ENCODE measurements around the gene TAB2.
"Not testable (repeated sequence)": the region's sequence is repeated elsewhere in the genome, so short reads cannot be mapped to it uniquely, and the experiment has no call there.

The TAB2 gene

GRCh38 chr6:149334682-149335160 is 17.2 kb downstream of the TAB2 start:
- DNase-seq, result no peak

DNA sequence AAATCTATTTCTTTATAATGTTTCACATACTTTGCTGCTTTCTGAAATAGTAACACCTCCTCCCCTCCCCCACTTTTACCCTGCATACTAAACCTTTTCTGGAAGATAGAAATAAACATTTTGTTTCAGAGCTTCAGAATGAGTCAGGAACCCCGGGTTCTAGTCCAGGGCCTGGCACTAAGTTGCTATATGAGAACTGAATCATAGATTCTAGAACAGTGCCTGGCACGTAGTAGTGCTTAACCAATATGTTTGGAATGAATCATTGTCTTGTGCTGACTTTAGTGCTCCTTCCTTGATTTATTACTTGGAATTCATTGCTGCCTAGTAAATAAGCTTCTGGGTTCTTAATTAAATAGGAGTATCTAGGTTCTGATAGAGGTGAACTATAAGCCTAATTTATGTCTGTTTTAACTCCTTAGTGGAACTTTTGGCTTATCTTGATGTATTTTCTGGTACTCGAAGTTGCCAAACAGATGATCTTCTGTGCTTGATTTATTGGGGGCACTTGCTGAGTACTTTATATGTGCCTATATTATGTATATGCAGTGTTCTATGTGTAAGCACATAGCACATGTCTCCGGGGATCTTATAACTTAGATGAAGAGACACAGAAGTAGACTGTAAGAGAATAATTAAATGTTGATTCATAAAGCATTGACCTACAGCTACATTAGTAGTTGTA is 18.6 kb downstream of the TAB2 start:
- DNase-seq, result no peak

DNA sequence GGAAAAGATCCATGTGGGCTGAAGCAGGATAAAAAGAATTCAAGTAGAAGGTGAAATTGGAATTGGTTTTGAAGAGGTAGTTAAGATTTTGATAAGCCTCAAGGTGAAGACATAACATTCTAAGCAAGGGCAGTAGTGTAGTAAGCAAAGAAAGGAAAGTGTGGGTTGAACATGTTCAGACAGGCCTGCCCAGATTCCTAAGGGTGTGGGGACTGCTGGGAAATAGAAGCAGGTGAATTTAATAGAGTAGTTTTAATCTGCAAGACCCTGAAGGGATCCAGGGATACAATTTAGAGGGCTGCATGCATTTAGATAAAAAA is 19.1 kb downstream of the TAB2 start:
- no peak for DNase-seq

DNA sequence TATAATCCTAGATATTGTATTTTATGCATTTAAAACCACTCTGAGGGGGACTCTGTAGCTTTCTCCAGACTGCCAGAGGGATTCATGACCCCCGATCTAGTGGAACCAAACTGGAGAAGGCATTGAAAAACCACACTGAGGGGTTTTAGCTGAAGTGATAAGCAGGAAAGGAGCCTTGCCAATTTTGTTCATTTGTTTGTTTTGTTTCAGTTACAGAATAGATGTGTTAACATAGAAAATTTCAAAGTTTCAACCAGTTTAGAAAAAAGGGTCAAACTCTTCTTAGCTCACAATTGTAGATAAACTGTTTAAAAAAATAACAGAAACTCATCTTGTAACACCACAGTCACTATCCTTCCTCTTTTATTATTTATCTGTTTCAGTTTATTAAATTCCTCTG is 19.8 kb downstream of the TAB2 start:
- DNase-seq, result no peak

GRCh38 chr6:149340200-149340599 is 22.7 kb downstream of the TAB2 start:
- DNase-seq, result no peak

GRCh38 chr6:149342525-149342924 is 25.0 kb downstream of the TAB2 start:
- no peak for DNase-seq

GRCh38 chr6:149343501-149343900 is 26.0 kb downstream of the TAB2 start:
- no peak for DNase-seq

- DNase-seq, result no peak
These were observed 28.6 kb downstream of the TAB2 start for GRCh38 chr6:149346078-149346477.

GRCh38 chr6:149347067-149347466 is 29.6 kb downstream of the TAB2 start:
- DNase-seq, result no peak

GRCh38 chr6:149349279-149349678 is 31.8 kb downstream of the TAB2 start:
- DNase-seq, result not testable (repeated sequence)

DNA sequence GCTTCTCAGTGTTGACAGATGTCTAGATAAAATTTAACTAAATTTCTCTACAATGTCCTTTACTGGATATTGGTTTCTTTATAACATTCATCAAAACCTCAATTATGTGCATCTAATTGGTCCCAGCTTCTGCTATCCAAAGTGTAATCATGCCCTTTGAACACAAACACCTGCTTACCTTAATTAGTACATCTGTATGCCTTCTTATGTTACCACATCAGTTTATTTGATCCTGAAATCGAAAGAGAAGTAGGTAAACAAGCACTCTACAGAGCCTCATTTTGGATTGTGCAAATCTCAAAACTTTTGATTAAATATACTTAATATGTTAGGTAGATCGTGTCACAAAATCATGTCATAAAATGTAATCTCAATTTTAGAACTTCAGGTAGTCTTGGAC is 36.5 kb downstream of the TAB2 start:
- DNase-seq, result no peak

DNA sequence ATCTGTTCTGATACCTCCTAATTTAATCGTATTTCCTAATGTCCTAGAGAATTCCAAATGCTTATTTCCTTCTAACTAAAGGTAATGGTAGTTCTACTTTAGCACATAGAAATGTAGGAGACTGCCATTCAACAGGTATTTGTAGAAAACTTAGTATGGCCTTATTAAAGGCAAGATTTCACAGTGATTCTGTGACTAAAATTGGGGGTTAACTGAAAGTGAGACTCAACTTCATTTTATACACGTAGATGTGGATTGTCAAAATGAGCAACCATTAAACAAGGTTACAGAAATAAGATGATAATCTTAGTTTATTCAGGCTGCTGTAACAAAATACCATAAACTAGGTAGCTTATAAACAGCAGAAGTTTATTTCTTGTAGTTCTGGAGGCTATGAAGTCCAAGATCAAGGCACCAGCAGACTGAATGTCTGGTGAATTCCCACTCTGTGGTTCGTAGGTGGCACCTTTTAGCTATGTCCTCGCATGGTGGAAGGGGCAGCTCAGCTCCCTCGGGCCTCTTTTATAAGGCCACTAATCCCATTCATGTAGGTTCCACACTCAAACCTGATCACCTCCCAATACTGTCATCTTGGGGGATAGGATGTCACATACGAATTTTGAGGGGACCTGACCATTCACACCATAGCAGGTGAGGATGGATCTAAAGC is 38.7 kb downstream of the TAB2 start:
- no peak for DNase-seq

DNA sequence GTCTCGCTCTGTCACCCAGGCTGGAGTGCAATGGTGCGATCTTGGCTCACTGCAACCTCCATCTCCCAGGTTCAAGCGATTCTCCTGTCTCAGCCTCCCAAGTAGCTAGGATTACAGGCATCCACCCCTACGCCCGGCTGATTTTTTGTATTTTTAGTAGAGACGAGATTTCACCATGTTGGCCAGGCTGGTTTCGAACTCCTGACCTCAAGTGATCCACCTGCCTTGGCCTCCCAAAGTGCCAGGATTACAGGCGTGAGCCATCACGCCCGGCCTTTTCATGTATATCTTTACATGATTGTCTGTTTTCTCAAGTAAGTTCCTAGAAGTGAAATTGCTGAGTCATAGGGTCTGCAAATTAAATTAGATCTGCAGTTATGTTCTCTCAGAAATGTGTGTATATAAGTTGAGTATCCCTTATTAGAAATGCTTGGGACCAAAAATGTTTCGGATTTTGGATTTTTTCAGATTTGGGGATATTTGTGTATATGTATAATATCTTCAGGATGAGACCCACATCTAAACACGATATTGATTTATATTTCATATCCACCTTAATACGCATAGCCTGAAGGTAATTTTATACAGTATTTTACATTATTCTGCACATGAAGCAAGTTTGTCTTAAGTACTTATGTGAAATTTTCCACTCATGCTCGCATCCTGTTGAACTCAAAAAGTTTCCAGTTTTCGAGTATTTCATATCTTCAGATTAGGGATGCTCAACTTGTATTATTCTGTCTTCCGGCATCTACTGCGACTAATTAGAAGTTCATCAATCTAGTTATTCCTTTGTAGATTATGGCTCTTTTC is 40.4 kb downstream of the TAB2 start:
- no peak for DNase-seq

DNA sequence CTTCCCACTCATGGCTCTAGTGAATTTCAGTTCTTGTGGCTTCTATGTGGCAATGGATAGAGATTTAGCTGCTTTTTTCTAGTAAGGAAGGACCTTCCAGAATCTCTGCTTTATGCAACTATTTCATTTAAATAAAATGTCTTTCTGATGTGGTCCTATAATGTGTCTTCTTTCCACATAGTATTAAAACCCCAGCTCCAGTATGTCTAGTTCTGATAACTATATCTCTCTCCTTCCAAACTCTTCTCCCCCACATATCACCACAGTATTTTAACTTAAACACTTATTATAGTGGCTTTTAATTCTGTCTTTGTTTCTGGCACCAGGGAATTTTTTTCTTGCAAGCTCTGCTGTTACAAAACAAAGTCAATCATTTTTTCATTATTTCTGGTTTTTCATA is 41.9 kb downstream of the TAB2 start:
- DNase-seq, result no peak

- DNase-seq, result no peak
These were observed 43.0 kb downstream of the TAB2 start for GRCh38 chr6:149360536-149360935.

DNA sequence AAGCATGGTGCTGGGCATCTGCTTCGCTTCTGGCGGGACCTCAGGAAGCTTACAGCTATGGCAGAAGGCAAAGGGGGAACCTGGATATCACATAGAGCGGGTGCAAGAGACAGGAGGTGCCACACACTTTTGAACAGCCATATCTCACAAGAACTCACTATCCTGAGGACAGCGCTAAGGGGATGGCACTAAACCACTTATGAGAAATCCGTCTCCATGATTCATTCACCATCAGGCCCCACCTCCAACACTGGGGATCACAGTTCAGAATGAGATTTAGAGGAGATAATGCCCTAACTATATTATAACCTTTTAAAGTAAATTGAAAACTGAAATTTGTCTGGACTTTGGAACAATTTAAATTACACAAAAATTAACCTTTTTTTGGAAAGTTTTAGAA is 44.8 kb downstream of the TAB2 start:
- DNase-seq, result no peak

DNA sequence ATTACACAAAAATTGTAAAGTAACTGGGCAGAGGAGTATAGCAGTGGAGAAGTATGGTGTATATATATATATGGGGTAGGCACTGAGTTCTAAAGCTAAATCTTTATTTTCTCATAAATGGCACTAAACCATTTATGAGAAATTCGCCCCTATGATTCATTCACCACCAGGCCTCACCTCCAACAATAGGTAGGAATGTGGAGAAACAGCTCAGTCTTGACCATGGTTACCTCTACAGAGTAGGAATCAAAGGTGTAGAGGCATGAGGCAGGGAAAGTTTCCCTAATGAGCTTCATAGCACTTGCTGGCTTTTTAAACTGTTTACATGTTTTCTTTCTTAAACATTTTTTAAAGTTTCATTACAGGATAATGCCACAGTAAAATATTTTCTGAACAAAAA is 45.6 kb downstream of the TAB2 start:
- no peak for DNase-seq

GRCh38 chr6:149364557-149364956 is 47.0 kb downstream of the TAB2 start:
- DNase-seq, result no peak

- no peak for DNase-seq
These were observed 47.7 kb downstream of the TAB2 start for GRCh38 chr6:149365197-149365596.

DNA sequence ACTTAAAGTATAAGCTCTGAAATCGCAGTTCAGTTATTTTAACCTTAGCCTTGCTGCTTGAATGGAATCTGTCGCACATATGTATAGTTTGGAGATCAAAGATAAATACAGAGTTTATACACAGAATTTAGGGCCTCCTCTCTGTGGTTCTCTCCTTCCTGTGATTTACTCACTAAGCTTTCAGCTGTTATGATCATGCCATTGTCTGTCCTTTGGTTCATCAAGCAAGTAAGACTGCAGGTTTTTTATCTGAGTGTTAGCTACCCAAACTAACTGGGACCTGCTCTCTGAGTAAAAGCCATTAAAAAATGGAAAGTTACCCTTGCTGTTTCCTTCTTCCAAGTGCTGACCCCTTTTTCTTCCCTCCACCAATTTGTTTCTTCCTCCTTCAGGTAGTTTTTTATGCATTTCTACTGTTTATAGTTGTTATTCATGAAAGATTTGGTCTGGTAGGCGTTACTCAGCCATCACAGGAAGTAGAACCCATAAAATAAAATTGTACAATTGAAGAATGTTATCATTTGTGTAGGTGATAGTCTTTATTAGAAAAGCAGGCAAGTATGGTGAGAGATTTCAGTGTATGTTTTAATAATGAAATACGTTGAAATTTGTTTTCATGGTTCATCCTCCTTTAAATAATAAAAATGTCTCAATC is 48.9 kb downstream of the TAB2 start:
- DNase-seq, result no peak

DNA sequence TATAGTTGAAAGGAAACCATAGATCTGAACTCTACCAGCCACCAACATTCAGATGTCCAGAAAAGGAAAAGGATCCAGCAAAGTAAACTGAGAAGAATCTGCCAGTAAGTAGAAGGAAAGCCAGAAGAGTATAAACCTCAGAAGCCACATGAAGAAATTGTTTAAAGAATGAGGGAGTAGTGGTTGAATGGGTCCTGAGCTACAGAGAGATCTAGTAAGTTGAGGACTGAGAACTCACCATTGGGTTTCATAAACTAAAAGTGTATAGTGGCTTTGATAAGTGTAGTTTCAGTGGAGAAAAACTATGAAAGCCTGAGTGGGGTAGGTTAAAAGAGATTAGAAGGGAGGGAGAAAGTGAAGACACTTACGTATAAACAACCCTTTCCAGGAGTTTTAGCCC is 50.6 kb downstream of the TAB2 start:
- DNase-seq, result no peak

- no peak for DNase-seq
These were observed 53.6 kb downstream of the TAB2 start for GRCh38 chr6:149371154-149371553.

GRCh38 chr6:149372062-149372461 is 54.5 kb downstream of the TAB2 start:
- no peak for DNase-seq

- DNase-seq, result no peak
These were observed 56.0 kb downstream of the TAB2 start for GRCh38 chr6:149373511-149373910.

Measured in activated CD8-positive, alpha-beta memory T cell treated with anti-CD3 and anti-CD28 coated beads for 24 hours (primary cell).